ENCODE data around the gene SCO2.

The SCO2 gene

GRCh38 chr22:50474710-50475651 lies 50.4 kb downstream of the SCO2 start, which contains the start of gene SBF1:
SBF1 (minus strand) TSS chr22:50475035; CDS start chr22:50474840, 195 bp downstream.
- DNase-seq, result peak; percentile 88 to 89

GRCh38 chr22:50473855-50474671 lies 51.3 kb downstream of the SCO2 start:
- no peak for DNase-seq

Data from CD4-positive, alpha-beta T cell treated with Interleukin-4 for 1 hour (primary cell).